MM.1S (cell line): ENCODE data around the gene MAGIX.

Source experiments
- EZH2 ChIP-seq: fragments of 300-600 bp; sonication (generic); optimal IDR thresholded peaks from 2 replicates; pipeline ENCODE3; 2017; ENCODE audit warnings: low read depth, mild to moderate bottlenecking, antibody characterized with exemption, low read length, mixed read lengths
- EZH2phosphoT487 ChIP-seq: fragments of 300-600 bp; sonication (generic); IDR thresholded peaks from 2 replicates; pipeline ENCODE4 v1.6.1; 2018; ENCODE audit warnings: antibody characterized with exemption, low read length
- TF ChIP-seq, protein P1 (sequence below): fragments of 300-600 bp; sonication (generic); IDR thresholded peaks from 2 replicates; pipeline ENCODE4 v1.5.1; 2016; ENCODE audit warnings: antibody characterized with exemption, low read length, mixed read lengths

DNA sequence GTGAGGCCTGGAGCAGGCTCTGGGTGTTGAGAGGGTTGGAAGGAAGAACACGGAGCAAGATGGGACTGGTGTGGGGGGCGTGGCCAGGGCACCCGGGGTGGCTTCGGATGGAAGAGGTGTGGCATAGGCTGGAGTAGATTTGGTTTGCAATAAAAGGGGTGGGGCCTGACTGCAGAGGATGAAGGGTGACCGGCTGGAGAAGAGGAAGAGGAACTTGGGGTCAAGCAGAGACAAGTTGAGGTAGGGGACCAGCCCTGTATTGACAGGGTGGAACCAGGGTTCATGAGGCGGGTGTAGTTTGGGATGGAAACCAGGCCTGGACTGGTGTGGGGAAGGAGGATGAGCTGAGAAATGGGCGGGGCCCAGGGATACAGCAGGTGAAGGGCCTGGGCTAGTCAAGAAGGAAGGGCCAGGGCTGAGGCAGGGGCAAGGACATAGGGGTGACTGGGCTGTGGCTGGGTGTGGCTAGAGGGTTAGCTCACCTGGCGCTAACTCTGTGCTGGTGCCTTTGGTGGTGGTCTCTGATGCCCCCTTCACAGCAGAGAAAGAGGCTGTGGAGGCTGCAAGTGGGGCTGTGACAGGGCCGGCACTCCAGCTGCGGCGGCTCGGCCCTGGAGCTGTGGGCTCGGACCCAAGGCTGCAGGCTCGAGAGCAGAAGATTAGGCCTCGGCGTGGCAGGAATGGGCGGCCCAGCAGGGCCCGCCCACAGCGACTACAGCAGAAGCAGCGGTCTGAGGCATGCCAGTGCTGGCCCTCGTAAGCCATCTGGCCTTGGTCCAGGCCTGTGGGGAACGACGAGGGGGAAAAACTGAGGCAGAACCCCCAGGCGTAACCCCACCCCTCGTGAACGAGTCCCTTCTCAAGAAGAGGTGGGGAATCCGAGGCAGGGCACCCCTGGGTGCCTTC, 14.1 kb downstream of the MAGIX start:
- TF ChIP-seq, protein P1, sequence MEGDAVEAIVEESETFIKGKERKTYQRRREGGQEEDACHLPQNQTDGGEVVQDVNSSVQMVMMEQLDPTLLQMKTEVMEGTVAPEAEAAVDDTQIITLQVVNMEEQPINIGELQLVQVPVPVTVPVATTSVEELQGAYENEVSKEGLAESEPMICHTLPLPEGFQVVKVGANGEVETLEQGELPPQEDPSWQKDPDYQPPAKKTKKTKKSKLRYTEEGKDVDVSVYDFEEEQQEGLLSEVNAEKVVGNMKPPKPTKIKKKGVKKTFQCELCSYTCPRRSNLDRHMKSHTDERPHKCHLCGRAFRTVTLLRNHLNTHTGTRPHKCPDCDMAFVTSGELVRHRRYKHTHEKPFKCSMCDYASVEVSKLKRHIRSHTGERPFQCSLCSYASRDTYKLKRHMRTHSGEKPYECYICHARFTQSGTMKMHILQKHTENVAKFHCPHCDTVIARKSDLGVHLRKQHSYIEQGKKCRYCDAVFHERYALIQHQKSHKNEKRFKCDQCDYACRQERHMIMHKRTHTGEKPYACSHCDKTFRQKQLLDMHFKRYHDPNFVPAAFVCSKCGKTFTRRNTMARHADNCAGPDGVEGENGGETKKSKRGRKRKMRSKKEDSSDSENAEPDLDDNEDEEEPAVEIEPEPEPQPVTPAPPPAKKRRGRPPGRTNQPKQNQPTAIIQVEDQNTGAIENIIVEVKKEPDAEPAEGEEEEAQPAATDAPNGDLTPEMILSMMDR, result no peak
- TF ChIP-seq EZH2phosphoT487, result no peak
- TF ChIP-seq EZH2, result no peak
